Tongue (tissue), 3 donors: ENCODE results near the gene GXYLT2. TPM values are rescaled to one million over a fixed set of nuclear protein-coding genes. Genes with fewer than 3 reads are reported as not detected.

Experiments used
- DNase-seq: peaks from one replicate; pipeline ENCODE4 v3.0.0-alpha.2; 2015
- small RNA-seq: library from RNA; depleted of rRNA; stranded (forward); fragments of <200 nt; gene quantifications from one replicate; pipeline ENCODE3, GENCODE V24; 2014; ENCODE audit warnings: low replicate concordance
- total RNA-seq: library from RNA; depleted of rRNA; stranded (reverse); fragments of >200 nt; gene quantifications from one replicate; pipeline ENCODE4 v1.2.3, GENCODE V29; 2014

GXYLT2 gene
- total RNA-seq, 1 donor from 2014 or later = 47.7 TPM

GRCh38 chr3:73018298-73018697, 130.5 kb downstream of the GXYLT2 start:
- no peak for DNase-seq

DNA sequence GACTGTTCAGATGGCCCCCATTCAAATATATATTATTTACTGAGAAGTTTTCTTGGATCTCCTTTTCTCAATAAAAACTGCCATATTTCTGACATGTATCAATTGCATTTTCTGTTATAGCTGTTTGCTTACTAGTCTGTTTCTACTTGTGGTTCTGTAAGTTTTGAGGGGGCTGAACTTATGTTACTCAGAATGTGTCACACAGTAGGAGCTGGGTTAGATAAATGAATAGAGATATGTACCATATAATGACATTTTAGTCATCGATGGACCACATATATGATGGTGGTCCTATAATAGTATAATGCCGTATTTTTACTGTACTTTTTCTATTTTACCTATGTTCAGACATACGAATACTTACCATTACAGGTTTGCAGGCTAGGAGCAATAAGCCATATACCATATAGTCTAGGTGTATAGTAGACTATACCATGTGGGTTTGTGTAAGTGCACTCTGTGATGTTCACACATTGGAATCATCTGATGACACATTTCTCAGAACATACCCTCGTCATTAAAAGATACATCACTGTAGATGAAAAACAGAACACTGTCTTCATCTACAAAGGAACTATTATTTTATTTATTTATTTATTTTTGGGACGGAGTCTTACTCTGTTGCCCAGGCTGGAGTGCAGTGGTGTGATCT, 131.1 kb downstream of the GXYLT2 start:
- no peak for DNase-seq

GRCh38 chr3:73021301-73021835, 133.5 kb downstream of the GXYLT2 start:
- DNase-seq = no peak

GRCh38 chr3:73024836-73025235, 137.0 kb downstream of the GXYLT2 start:
- DNase-seq = no peak

DNA sequence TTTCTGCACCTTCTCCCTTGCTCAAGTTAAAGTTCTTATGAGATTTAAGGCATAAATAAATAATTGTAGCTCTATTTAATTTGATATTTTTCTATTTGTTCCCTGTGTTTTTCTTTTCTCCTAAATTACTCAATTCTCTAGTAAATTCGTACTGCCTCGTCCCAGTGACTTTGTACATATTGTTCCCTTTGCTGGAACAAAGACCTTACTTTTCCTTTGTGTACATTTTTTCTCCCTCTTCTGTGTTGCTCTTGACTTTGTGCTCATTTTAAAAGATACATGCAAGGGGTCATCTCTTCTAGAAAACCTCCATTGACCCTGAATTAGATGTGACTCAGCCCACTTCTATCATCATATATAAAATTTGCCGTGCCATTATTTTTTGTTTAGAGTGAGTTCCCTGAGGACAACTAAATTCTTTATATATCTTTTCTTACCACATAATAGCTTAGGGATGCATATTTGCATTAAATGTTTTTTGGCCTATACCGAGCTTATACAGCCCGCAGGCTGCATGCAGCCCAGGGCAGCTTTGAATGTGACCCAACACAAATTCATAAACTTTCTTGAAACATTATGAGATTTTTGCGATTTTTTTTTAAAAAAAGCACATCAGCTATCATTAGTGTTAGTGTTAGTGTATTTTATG, 138.4 kb downstream of the GXYLT2 start:
- DNase-seq = no peak

Small RNA genes lying within 50 kb of the gene (small RNA-seq; reads per million reads assigned to genes)
- not detected for gene RF00017

Other genes with a start within 250 kb of the GXYLT2 start
- gene SHQ1, start 39.6 kb upstream of the GXYLT2 start, total RNA-seq = 17.2 TPM
- 92.1 TPM for gene PPP4R2, start 108.8 kb downstream of the GXYLT2 start, total RNA-seq
- gene EBLN2, start 173.6 kb downstream of the GXYLT2 start, total RNA-seq = 12.9 TPM